Stromal cell of bone marrow (primary cell): Measurements from ENCODE around the gene LEO1.

ENCODE experiments used
- DNase-seq: peaks from one replicate; pipeline ENCODE4 v3.0.0-alpha.2; 2012; ENCODE audit warnings: low read depth

LEO1 gene

GRCh38 chr15:51971375-51972133 is at the start of gene LEO1:
Gene LEO1 (minus strand): TSS chr15:51971778. CDS start chr15:51971745, 33 bp downstream.
- peak; percentile 95 for DNase-seq

- DNase-seq, result peak; percentile 82
Measured at GRCh38 chr15:52021128-52021671, 49.6 kb upstream of the LEO1 start.

GRCh38 chr15:52020221-52021085 is 48.9 kb upstream of the LEO1 start:
- DNase-seq, result no peak

- DNase-seq, result peak; percentile 88
Measured at GRCh38 chr15:52019394-52020220, 48.0 kb upstream of the LEO1 start.

GRCh38 chr15:52018693-52019393 is 47.3 kb upstream of the LEO1 start, which contains the start of gene MAPK6:
Gene MAPK6 (plus strand): TSS chr15:52019219. CDS start chr15:52046461, 27,242 bp downstream.
- DNase-seq, result peak; percentile 81

GRCh38 chr15:52018244-52018643 is 46.7 kb upstream of the LEO1 start:
- no peak for DNase-seq

- DNase-seq, result no peak
Measured at GRCh38 chr15:52016316-52016715, 44.7 kb upstream of the LEO1 start.

GRCh38 chr15:52014616-52015015 is 43.0 kb upstream of the LEO1 start:
- DNase-seq, result no peak

- DNase-seq, result no peak
Measured at GRCh38 chr15:52013151-52013791, 41.7 kb upstream of the LEO1 start.

GRCh38 chr15:52012210-52012609 is 40.6 kb upstream of the LEO1 start:
- no peak for DNase-seq

- DNase-seq, result no peak
Measured at GRCh38 chr15:52011711-52012144, 40.1 kb upstream of the LEO1 start.

GRCh38 chr15:52010633-52011595 is 39.3 kb upstream of the LEO1 start:
- DNase-seq, result peak; percentile 51

GRCh38 chr15:52008698-52009434 is 37.3 kb upstream of the LEO1 start:
- DNase-seq, result no peak

- DNase-seq, result no peak
Measured at GRCh38 chr15:52008359-52008697, 36.8 kb upstream of the LEO1 start.

GRCh38 chr15:52006702-52007340 is 35.2 kb upstream of the LEO1 start:
- DNase-seq, result no peak

GRCh38 chr15:52005748-52006701 is 34.4 kb upstream of the LEO1 start:
- DNase-seq, result peak; percentile 37

- no peak for DNase-seq
Measured at GRCh38 chr15:52004806-52005205, 33.2 kb upstream of the LEO1 start.
